T-helper 9 cell (primary cell): ENCODE results near the gene RBKS.

Experiments used
- DNase-seq: peaks from one replicate; pipeline ENCODE4 v3.0.0-alpha.2; 2020

RBKS gene

GRCh38 chr2:27828305-27828704 is 61.9 kb downstream of the RBKS start:
- no peak for DNase-seq

GRCh38 chr2:27824401-27824800 is 65.8 kb downstream of the RBKS start:
- no peak for DNase-seq

GRCh38 chr2:27823569-27823968 is 66.6 kb downstream of the RBKS start:
- no peak for DNase-seq

GRCh38 chr2:27823135-27823534 is 67.1 kb downstream of the RBKS start:
- DNase-seq = no peak

- DNase-seq = no peak
These were observed 68.1 kb downstream of the RBKS start for GRCh38 chr2:27822049-27822448.

- no peak for DNase-seq
These were observed 74.2 kb downstream of the RBKS start for GRCh38 chr2:27815860-27816438.

GRCh38 chr2:27814758-27815157 is 75.4 kb downstream of the RBKS start:
- DNase-seq = no peak

GRCh38 chr2:27811768-27812167 is 78.4 kb downstream of the RBKS start:
- no peak for DNase-seq

- DNase-seq = no peak
These were observed 79.7 kb downstream of the RBKS start for GRCh38 chr2:27810455-27810854.

- no peak for DNase-seq
These were observed 80.4 kb downstream of the RBKS start for GRCh38 chr2:27809761-27810241.

GRCh38 chr2:27808984-27809383 is 81.2 kb downstream of the RBKS start:
- no peak for DNase-seq

- no peak for DNase-seq
These were observed 81.8 kb downstream of the RBKS start for GRCh38 chr2:27808418-27808817.

- peak; percentile 2 for DNase-seq
These were observed 82.7 kb downstream of the RBKS start for GRCh38 chr2:27807476-27807875.

- DNase-seq = no peak
These were observed 83.7 kb downstream of the RBKS start for GRCh38 chr2:27806311-27807059.

- no peak for DNase-seq
These were observed 85.0 kb downstream of the RBKS start for GRCh38 chr2:27805180-27805579.

- DNase-seq = no peak
These were observed 86.0 kb downstream of the RBKS start for GRCh38 chr2:27804146-27804545.

GRCh38 chr2:27803046-27803445 is 87.1 kb downstream of the RBKS start:
- DNase-seq = no peak

GRCh38 chr2:27802547-27802946 is 87.6 kb downstream of the RBKS start:
- DNase-seq = no peak

GRCh38 chr2:27800856-27801255 is 89.3 kb downstream of the RBKS start:
- no peak for DNase-seq

GRCh38 chr2:27799646-27800010 is 90.6 kb downstream of the RBKS start:
- DNase-seq = no peak

GRCh38 chr2:27798948-27799645 is 91.1 kb downstream of the RBKS start:
- no peak for DNase-seq

- no peak for DNase-seq
These were observed 91.7 kb downstream of the RBKS start for GRCh38 chr2:27798486-27798885.

GRCh38 chr2:27797841-27798240 is 92.3 kb downstream of the RBKS start:
- DNase-seq = no peak
